ENCODE data around the gene PWWP3B. TPM values are rescaled to one million over a fixed set of nuclear protein-coding genes. Genes with fewer than 3 reads are reported as not detected.

The PWWP3B gene
- under 0.01 and 0.24 TPM in 2 replicates for total RNA-seq

GRCh38 chrX:106168107-106168506, at the start of gene PWWP3B:
Gene PWWP3B (plus strand): TSS chrX:106168305. CDS start chrX:106205433, 37,128 bp downstream.

Other genes with a start within 250 kb of the PWWP3B start
- gene SERPINA7, start 129.6 kb upstream of the PWWP3B start, total RNA-seq: not detected in 2 replicates